NCI-H2171 (cell line): ENCODE data around the gene SUPT5H.
"Not testable (repeated sequence)": the region's sequence is repeated elsewhere in the genome, so short reads cannot be mapped to it uniquely, and the experiment has no call there.

Experiments used
- DNase-seq: peaks from one replicate; lab custom pipeline; 2025; lab: John Stamatoyannopoulos, UW

SUPT5H gene

GRCh38 chr19:39425744-39426143, 19.6 kb upstream of the SUPT5H start:
- no peak for DNase-seq

DNA sequence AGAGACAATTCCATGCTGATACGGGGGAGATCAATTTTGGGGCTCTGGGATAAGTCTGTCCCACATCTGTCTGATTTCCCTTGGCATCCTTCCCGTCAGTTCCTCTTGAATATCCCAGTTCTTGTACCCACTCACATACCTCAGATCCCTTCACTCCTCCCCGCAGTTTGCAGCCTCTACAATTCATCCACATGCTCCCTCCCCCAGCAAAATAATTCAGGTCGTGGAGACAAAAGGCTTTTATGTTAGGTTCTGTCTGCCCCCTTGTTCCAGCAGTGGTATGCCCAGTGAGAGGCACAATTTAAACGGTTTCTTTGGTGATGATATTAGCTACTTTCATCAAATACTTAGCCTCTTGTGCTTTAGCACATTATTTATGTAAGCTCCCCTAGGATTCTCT, 19.2 kb upstream of the SUPT5H start:
- DNase-seq: no peak

- DNase-seq: no peak
These were observed 17.7 kb upstream of the SUPT5H start for GRCh38 chr19:39427707-39428106.

- no peak for DNase-seq
These were observed 16.9 kb upstream of the SUPT5H start for GRCh38 chr19:39428283-39429112.

DNA sequence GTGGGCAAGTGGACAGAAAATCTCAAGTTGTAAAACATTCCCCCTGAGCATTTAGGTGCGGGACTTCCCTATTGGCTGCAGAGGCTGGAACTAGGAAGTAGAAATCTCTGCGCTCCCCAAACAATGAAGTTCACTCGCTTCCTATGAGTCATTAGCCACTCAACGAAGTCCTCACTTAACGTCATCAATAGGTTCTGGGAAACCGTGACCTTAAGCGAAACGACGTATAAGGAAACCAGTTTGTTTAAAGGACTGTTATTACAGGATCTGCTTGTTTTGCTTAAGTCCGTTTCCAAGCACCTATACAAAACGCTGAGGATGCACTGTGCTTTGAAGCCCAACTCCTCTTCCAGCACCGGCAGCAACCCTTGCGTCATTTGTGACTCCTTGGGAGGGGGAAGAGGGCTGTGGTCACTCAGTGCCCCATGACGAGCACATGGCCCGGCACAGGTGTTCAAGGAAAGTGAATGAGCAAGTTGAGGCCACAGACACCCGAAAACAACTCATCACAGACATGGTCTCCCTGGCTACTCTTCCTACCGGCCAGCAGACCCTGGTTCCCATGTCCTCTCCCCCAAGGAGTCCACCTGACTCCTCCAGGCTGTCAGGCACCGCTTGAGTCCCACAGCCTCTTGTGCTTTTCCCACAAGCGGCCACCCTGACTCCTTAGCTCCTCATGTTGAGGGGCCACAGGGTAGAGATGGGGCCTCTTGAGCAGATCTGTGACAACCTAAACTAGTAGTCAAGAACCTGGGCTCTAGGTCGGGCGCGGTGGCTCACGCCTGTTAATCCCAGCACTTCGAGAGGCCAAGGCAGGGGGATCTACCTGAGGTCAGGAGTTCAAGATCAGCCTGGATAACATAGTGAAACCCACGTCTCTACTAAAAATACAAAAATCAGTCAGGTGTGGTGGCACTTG, 14.4 kb upstream of the SUPT5H start:
- DNase-seq: no peak

- DNase-seq: no peak
These were observed 12.7 kb upstream of the SUPT5H start for GRCh38 chr19:39432677-39433025.

- no peak for DNase-seq
These were observed 11.8 kb upstream of the SUPT5H start for GRCh38 chr19:39433480-39434079.

DNA sequence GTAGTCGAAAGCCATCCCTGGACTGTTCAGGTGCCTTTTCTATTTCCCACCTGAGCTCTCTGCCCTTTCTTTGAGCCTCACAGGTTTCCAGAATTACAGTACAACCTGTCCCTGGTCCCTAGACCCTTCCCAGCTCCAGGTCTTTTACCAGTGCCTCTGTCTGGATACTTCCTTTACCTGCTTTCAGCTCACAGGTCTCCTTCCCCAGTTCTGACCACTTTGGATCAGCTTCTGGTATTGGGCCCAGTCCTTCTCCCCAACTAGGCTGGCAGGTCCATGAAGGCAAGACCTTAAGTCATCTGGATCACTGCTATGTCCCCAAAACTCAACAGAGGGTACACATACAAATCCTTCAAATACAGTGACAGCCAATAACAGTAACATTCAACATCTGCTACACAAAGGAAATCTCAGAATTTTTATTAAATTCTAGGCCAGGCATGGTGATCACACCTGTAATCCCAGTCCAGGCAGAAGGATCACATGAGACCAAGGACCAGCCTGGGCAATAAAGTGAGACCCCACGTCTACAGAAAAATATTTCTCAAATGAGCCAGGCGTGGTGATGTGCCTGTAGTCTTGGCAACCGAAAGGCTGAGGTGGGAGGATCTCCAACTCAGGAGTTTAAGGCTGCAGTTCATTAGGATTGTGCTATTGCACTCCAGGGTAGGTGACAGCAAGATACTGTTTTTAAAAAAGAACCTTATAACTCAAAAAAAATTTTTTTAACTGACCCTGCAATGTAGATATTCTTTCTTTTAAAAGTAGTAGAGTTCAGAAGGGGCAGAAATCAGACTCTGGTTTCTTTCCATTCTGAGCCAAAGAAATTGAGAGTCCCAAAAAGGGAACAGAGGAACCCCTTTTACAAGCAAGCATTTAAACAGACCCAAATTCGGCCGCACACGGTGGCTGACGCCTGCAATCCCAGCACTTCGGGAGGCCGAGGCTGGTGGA, 11.0 kb upstream of the SUPT5H start:
- no peak for DNase-seq

- peak; percentile 99 for DNase-seq
These were observed 9.7 kb upstream of the SUPT5H start, which contains the start of gene RPS16 for GRCh38 chr19:39435499-39436349. RPS16 (minus strand) TSS chr19:39435949; CDS start chr19:39435895, 54 bp downstream.

GRCh38 chr19:39436350-39436716, 9.0 kb upstream of the SUPT5H start:
- DNase-seq: no peak

DNA sequence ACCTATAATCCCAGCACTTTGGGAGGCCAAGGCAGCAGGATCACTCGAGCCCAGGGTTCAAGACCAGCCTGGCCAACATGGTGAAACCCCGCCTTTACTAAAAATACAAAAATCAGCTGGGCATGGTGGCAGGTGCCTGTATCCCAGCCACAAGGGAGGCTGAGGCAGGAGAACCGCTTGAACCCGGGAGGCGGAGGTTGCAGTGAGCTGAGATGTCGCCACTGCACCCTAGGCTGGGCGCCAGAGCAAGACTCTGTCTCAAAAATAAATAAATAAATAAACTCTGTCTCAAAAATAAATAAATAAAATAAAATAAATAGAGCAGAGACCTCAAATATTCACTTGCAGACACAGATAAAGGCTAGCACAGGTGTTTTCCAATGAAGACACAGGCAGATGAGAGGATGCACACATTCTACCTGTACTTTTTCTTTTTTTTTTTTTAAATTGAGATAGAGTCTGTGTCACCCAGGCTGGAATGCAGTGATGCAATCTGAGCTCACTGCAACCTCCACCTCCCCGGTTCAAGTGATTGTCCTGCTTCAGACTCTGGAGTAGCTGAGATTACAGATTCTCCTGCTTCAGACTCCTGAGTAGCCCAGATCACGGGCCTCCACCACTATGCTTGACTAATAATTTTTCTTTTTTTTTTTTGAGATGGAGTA, 7.0 kb upstream of the SUPT5H start:
- DNase-seq: no peak

DNA sequence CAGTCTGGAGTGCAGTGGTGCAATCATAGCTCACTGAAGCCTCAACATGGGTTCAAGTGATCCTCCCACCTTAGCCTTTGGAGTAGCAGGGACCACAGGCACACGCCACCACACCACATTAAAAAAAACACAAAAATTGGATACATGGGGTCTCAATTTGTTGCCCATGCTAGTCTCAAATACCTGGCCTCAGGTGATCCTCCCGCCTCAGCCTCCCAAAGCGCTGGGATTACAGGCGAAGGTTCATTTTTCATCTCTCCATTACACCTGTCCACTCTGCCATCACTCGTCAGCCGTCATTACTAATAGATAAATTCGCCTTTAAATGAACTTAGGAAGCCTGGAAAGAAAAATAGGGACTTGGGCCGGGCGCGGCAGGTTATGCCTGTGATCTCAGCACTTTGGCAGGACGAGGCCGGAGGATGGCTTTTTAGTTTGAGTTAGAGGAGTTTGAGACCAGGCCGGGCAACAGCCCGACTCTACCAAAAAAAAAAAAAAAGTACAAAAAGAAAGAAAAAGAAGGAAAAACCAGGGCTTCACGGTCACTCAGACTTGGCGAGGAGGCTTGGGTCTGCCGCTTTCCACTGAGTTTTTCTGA, 685 bp upstream of the SUPT5H start:
- DNase-seq: no peak

- no peak for DNase-seq
These were observed 1.1 kb downstream of the SUPT5H start for GRCh38 chr19:39446365-39447084.

DNA sequence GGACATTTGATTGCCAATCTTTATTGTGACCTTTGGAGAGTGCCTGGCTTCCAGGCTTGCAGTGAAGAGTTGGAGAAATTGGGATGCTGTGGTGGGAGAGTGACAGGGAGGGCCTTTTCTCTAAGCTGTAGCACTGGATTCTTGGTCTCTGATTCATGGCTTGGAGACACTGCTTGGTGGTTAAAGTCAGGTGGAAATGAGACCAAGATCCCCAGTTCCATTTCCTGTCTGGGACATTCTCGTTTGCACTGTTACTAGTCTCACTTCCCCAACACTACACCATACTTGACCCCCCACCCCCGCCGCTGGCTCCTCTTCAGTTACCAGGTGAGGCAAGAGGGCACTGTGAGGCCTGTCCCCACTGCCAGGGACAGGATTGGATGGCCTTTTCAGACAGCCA, 2.9 kb downstream of the SUPT5H start:
- no peak for DNase-seq

- no peak for DNase-seq
These were observed 3.9 kb downstream of the SUPT5H start for GRCh38 chr19:39449116-39449797.

GRCh38 chr19:39451257-39451656, 5.9 kb downstream of the SUPT5H start:
- not testable (repeated sequence) for DNase-seq

DNA sequence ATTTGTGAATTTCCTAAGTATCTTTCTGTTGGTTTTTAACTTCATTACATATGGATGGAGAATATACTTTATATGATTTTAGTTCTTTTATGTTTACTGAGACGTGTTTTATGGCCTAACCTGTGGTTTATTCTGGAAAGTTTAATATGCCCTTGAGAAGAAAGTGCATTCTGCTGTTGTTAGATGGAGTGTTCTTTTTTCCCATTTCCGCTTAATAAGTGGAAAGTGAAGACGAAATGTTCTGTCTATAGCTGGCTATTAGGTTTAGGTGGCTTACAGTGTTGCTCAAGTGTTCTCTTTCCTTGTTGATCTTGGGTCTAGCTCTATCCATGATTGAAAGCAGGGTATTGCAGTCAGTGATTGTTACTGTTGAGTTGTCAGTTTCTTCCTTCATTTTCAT, 18.0 kb downstream of the SUPT5H start:
- no peak for DNase-seq
